C4-2B (cell line): ENCODE results near the gene SKAP2.

Experiments used
- ZFX ChIP-seq: fragments of 450-650 bp; IDR thresholded peaks from 2 replicates; pipeline ENCODE4 v1.6.1; 2017
- TF ChIP-seq, protein P1 (sequence below): fragments of 450-650 bp; conservative IDR thresholded peaks from 2 replicates; pipeline ENCODE4 v1.5.1; 2017; ENCODE audit warnings: mild to moderate bottlenecking

DNA sequence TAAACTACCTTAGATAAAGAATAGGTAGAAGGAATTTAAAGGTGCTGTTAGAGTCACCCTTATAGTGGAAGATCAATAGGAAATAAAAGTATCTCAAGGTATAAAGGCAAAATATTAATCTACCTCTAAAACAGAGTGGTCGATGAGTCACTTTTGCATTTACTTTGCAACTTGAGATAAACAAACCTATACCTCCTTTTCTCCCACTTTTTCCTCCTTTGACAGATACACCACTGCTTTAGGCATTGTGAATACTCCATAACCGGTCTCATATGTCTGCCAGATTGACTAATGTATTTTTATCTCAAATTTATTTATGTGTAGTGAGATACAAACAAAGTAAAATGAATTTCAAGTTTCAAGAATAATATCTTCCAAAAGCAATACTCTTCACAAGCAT lies 193.5 kb downstream of the SKAP2 start:
- TF ChIP-seq, protein P1, sequence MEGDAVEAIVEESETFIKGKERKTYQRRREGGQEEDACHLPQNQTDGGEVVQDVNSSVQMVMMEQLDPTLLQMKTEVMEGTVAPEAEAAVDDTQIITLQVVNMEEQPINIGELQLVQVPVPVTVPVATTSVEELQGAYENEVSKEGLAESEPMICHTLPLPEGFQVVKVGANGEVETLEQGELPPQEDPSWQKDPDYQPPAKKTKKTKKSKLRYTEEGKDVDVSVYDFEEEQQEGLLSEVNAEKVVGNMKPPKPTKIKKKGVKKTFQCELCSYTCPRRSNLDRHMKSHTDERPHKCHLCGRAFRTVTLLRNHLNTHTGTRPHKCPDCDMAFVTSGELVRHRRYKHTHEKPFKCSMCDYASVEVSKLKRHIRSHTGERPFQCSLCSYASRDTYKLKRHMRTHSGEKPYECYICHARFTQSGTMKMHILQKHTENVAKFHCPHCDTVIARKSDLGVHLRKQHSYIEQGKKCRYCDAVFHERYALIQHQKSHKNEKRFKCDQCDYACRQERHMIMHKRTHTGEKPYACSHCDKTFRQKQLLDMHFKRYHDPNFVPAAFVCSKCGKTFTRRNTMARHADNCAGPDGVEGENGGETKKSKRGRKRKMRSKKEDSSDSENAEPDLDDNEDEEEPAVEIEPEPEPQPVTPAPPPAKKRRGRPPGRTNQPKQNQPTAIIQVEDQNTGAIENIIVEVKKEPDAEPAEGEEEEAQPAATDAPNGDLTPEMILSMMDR = no peak
- TF ChIP-seq ZFX = no peak
